Fibroblast of gingiva (primary cell): ENCODE measurements around the gene TMEM31.
"Not testable (repeated sequence)": the region's sequence is repeated elsewhere in the genome, so short reads cannot be mapped to it uniquely, and the experiment has no call there.

ENCODE experiments used
- DNase-seq: peaks from one replicate; pipeline ENCODE4 v3.0.0-alpha.2; 2011; ENCODE audit warnings: low read depth

TMEM31 gene

DNA sequence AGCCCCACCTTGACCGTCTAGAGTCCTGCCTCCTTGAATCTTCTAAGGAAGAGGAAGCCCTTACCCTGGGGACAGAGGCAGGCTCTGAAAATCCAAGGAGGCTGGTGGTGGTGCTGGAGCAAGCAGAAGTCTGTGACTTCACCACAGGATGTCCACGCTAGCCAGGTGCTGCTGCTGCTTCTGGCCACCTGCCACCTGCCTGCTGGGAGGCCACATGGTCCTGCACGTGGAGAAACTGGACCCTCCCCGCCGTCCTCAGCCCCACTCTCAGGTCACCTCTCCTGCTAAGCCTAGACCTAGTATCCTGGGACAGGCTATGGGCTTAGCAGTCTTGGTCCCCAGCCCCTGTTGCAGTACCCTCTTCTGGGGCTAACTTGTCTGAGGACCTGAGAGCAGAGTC, 15.8 kb downstream of the TMEM31 start:
- no peak for DNase-seq

- no peak for DNase-seq
Observed at GRCh38 chrX:103727115-103727514, 16.4 kb downstream of the TMEM31 start.

DNA sequence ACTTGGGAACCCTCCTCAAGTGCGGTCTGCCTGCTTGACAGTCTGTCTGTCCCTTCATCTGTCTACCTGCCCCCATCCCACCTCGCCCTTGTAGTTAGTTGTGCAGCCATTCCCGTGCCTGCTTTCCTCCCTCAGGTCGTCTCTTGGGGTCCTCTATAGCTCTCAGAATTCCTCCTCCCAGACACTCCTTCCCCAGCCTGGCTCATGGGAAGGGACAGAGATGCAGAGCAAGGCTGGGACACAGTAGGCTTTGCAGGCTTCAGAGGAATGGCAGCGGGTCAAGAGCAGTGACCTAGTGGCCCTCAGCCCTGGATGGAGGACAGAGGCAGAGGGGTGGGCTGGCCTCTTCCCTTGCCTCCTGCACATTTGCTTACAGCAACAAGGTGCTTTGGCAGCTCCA, 18.3 kb downstream of the TMEM31 start:
- no peak for DNase-seq

DNA sequence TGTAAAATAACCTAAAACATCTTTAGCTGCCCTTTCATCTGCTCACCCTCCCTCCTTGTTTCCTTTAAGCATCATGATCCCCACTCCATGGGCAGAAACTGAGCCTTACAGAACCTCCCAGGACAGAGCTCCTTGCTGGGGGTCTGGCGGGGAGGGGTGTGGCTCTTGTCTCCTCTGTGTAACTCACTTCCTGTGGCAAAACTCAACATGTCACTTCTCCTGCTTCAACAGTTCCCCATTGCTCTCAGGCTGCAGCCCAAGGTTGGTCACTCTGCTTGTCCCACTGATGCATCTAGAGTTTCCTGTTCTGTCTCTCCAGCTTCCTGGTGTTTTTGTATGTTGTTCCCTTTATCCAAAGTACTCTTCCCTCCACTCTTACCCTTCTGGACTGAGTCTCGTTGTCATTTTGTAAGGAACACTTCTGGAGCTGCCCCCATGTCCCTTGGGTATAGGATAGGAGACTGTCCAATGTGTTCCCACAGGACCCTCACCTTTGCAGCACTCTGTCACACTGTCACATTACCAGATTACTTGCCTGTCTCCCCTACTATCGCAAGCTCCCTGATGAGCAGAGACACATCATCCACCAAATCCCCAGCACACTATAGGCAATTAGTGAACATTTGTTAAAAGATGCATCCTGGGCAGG, 19.6 kb downstream of the TMEM31 start:
- DNase-seq = no peak

DNA sequence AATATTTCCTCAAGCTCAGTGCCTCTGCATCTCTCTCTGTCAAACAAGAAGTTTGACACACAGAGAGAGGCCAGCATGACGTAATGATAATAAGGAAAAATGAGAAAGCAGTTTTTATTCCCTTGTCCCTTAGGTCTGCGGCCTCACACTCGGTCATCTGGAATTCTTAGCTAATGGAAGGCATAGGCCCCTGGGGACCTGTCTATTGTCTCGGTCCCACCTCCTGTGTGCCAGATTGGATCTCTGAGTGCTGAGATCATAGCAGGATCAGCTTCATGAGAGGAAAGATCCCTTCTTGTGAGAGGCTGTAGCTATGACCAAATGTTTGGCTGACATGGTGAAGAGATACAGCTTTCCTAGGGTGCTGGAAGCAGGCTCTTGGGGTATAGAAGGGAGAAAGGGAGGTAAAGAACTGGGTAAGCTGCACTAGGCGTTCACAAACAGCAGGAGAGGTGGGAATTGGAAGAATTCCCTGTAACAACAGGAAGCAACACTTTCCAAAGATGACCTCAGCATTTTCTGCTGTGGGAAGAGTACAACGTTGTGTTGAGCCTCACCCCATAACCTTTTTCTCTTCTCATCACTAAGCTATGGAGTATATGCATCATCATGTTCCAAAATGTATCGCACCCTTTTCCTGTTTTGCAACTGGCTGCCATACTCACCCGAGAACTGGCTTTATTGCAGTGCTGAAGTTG, 20.2 kb downstream of the TMEM31 start:
- peak; percentile 49 for DNase-seq

- no peak for DNase-seq
Observed at GRCh38 chrX:103733017-103733416, 22.3 kb downstream of the TMEM31 start.

- peak; percentile 1 for DNase-seq
Observed at GRCh38 chrX:103734125-103734760, 23.5 kb downstream of the TMEM31 start.

- DNase-seq = no peak
Observed at GRCh38 chrX:103737696-103738095, 27.0 kb downstream of the TMEM31 start.

- DNase-seq = no peak
Observed at GRCh38 chrX:103739421-103739820, 28.7 kb downstream of the TMEM31 start.

GRCh38 chrX:103741879-103742278, 31.2 kb downstream of the TMEM31 start:
- no peak for DNase-seq

- no peak for DNase-seq
Observed at GRCh38 chrX:103742339-103742738, 31.6 kb downstream of the TMEM31 start.

- DNase-seq = no peak
Observed at GRCh38 chrX:103747163-103747562, 36.5 kb downstream of the TMEM31 start.

- DNase-seq = no peak
Observed at GRCh38 chrX:103754401-103754800, 43.7 kb downstream of the TMEM31 start.

- DNase-seq = no peak
Observed at GRCh38 chrX:103756736-103757135, 46.0 kb downstream of the TMEM31 start.

DNA sequence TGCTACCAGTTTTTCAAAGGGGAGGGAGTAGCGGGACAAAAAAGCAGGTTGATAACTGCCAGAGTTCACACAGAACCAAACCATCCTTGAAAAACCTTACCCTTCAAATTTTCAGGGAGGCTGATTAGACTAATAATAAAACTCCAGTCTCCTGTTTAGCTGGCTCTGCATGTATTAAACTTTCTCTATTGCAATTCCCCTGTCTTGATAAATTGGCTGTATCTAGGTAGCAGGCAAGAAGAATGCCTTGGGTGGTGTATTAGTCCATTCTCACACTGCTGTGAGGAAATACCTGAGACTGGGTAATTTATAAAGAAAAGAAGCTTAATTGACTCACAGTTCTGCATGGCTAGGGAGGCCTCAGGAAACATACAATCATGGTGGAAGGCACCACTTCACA, 47.8 kb downstream of the TMEM31 start:
- DNase-seq = no peak

DNA sequence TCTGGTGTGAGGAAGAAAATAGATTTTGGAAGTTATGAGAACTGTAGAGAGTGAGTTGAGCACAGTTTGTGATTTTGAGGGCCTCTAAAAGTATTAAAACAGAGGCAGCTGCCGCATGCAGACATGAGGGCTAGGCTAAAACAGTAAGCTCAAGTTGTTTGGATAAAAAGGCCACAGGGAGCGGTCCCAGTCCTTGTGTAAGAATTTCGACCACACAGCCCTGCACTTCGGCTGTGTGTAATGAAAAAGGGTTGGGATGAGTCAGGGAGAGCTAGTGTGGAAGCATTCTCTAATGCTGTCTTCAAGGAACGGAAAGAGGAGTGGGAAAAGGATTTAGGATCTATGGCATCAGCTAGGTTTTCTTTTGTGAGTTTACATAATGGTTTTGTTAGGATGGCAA, 52.8 kb downstream of the TMEM31 start:
- DNase-seq = not testable (repeated sequence)
